ENCODE data around the gene NNT.

- TF ChIP-seq RFX3 (CRISPR knock-in tag; IDR thresholded peaks at IDR 0.05) (no peak), POLR2A (IDR thresholded peaks at IDR 0.05; ENCODE audit: insufficient read depth in 1 of 2, low read depth in 2 of 2, low read length in 2 of 2) (no peak), MYC (CRISPR knock-in tag; IDR thresholded peaks at IDR 0.05; ENCODE audit: borderline replicate concordance) (no peak), HNF4G (IDR thresholded peaks at IDR 0.05; ENCODE audit: borderline replicate concordance, low read depth, low read length) (no peak), HNF4G (CRISPR knock-in tag; IDR thresholded peaks at IDR 0.05; ENCODE audit: borderline replicate concordance, low read depth) (no peak), RBAK (CRISPR knock-in tag; IDR thresholded peaks at IDR 0.05) (no peak), TCF7L2 (IDR thresholded peaks at IDR 0.05; ENCODE audit: low read depth, low read length) (no peak), STAG1 (CRISPR knock-in tag; IDR thresholded peaks at IDR 0.05) (no peak), RAD51 (IDR thresholded peaks at IDR 0.05; ENCODE audit: borderline replicate concordance) (no peak), SMC3 (IDR thresholded peaks at IDR 0.05; ENCODE audit: low read length) (no peak), AFF4 (CRISPR knock-in tag; IDR thresholded peaks at IDR 0.05) (no peak), CTCF (CRISPR knock-in tag; IDR thresholded peaks at IDR 0.05) (no peak)
Observed at GRCh38 chr5:43592363-43592762, 10.6 kb upstream of the NNT start.

Data from HepG2 (cell line).